Peyer's patch (tissue), 4 donors: ENCODE results near the gene TTC23.

Source experiments
- POLR2A ChIP-seq, 2 donors: fragments of 450-650 bp; IDR thresholded peaks; one replicate each; pipeline ENCODE4 v1.5.1; 2017; ENCODE audit warnings: antibody characterized with exemption in 2 of 2, mild to moderate bottlenecking in 2 of 2, moderate library complexity in 2 of 2
- TF ChIP-seq, protein P1 (sequence below), 6 experiments: fragments of 450-650 bp in 4 of 6; fragments of 200-600 bp in 2 of 6; sonication (generic) in 1 of 6; IDR thresholded peaks; one replicate each; pipeline ENCODE4 v1.5.1; 2017 to 2019; ENCODE audit warnings: antibody characterized with exemption in 6 of 6, mild to moderate bottlenecking in 3 of 6, moderate library complexity in 1 of 6

DNA sequence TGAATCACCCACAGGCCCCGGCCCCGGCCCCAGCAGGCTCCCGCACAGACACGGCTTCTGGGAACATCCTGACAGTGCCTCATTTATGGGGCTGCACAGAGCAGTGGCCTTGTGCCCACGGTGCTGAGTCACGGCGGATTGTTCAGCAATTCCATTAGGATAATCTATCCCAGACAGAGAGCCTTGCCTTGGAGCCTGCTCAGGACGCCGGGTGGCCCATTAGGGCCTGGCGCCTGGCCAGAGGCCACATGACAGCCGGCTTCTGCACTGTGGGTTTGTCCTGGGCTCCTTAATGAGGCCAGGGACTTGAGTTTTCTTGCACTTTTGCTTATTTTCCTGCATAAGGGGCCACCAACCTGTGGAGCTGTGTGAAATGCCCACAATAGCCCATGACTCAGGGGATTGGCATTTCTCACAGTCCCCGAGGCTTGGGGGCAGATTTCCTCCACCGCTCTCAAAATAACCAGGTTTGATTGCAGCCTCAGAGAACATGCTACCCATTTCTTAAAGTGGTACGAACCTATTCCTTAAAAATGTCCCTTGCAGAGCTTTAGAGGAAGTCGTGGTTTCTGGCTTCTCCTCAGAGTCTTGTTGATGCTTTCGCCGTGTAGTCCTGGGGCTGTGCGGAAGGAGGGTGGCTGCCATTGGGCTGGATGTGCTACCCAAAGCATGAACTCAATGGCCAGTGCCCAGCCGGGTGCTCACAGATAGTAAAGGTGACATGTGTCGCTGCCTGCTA lies 125.5 kb downstream of the TTC23 start:
- TF ChIP-seq, protein P1, sequence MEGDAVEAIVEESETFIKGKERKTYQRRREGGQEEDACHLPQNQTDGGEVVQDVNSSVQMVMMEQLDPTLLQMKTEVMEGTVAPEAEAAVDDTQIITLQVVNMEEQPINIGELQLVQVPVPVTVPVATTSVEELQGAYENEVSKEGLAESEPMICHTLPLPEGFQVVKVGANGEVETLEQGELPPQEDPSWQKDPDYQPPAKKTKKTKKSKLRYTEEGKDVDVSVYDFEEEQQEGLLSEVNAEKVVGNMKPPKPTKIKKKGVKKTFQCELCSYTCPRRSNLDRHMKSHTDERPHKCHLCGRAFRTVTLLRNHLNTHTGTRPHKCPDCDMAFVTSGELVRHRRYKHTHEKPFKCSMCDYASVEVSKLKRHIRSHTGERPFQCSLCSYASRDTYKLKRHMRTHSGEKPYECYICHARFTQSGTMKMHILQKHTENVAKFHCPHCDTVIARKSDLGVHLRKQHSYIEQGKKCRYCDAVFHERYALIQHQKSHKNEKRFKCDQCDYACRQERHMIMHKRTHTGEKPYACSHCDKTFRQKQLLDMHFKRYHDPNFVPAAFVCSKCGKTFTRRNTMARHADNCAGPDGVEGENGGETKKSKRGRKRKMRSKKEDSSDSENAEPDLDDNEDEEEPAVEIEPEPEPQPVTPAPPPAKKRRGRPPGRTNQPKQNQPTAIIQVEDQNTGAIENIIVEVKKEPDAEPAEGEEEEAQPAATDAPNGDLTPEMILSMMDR (IDR thresholded peaks at IDR 0.05), result no peak
- no peak for TF ChIP-seq POLR2A (IDR thresholded peaks at IDR 0.05)
